Neural progenitor cell (in vitro differentiated cells): ENCODE data around the gene CLIC4.
A peak's percentile ranks its signal among the peaks of the same experiment; 100 is the strongest.

Experiments
- CTCF ChIP-seq: fragments of 200-600 bp; sonication (generic); IDR thresholded peaks from 2 replicates; pipeline ENCODE4 v1.5.1; 2017; ENCODE audit warnings: antibody characterized with exemption, mild to moderate bottlenecking
- EZH2phosphoT487 ChIP-seq: fragments of 200-600 bp; sonication (generic); IDR thresholded peaks from 2 replicates; pipeline ENCODE4 v1.6.1; 2017; ENCODE audit warnings: antibody characterized with exemption

- TF ChIP-seq CTCF (peak; percentile 85), EZH2phosphoT487 (no peak)
Observed at GRCh38 chr1:24830680-24831272, 85.5 kb downstream of the CLIC4 start.
